Measurements from ENCODE around the gene WDR31. TPM values are rescaled to one million over a fixed set of nuclear protein-coding genes. Genes with fewer than 3 reads are reported as not detected.
A peak's percentile ranks its signal among the peaks of the same experiment; 100 is the strongest.

The WDR31 gene
- polyA plus RNA-seq, 2 of the 4 experiments (the other 2 are of a cell fraction), result 1.9 to 2.9 TPM

DNA sequence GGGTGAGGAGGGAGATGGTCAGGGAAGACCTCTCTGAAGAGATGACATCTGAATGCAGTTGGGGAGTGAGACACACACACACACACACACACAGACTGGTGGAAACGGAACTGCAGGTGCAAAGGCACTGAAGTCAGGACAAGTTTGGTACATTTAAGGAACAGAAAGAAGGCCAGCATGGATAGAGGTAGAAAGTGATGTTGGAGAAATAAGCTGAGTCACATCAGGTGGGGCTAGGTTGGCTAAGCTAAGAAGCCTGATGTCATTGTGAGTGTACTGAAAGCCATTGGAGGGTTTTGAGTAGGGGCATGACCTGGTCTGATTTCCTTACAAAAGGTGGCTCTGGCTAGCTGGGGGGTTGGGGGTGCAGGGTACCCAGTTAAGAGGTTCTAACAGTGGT is 12.3 kb upstream of the WDR31 start:
- CTCF ChIA-PET, result interaction anchor here (0.9 to 2.0 kb wide), 3 partner anchors 13 to 49 kb away, joined by 3 to 8 read pairs (median 3); partner anchors contain the start of gene WDR31
- no peak for ATAC-seq
- DNase-seq (ENCODE audit: low read depth in 1 of 2, low spot score in 1 of 2), result no peak

DNA sequence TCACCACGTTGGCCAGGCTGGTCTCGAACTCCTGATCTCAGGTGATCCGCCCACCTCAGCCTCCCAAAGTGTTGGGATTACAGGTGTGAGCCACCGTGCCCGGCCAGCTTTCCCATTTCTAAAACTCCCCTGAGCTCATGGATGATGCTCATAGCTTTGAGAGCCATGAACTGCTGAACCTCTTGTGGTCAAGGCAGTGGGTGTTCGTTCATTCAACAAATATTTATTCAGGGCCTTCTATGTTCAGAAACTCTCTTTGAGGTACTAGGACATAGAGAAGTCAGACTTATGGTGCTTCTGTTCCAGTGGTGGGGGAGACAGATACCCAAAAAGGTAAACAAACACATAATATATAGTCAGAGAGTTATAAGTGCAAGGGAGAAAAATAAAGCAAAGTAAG is 11.9 kb upstream of the WDR31 start:
- ATAC-seq, result no peak
- no peak for FAIRE-seq
- Histone ChIP-seq H3K4me2 (no peak overlapping the region), H3K4me1 (peaks cover 6% of the 10 kb centered on the region; the same call in 1 of the 3 replicates), H3K27ac (no peak overlapping the region), H3K4me3 (no peak overlapping the region), H3K9me3 (no peaks in the 10 kb centered on the region)
- TF ChIP-seq RAD21 (conservative IDR thresholded peaks at IDR 0.05 in 1 of 2, IDR thresholded peaks at IDR 0.05 in 1 of 2) (no peak), HEYL (CRISPR knock-in tag; IDR thresholded peaks at IDR 0.05) (no peak), NR3C1 (IDR thresholded peaks at IDR 0.05) (no peak), ZFP36 (IDR thresholded peaks at IDR 0.05; ENCODE audit: borderline replicate concordance, partially characterized antibody) (no peak), ESRRA (IDR thresholded peaks at IDR 0.05; ENCODE audit: borderline replicate concordance, low read length) (no peak)
- TF ChIP-seq, protein P1, sequence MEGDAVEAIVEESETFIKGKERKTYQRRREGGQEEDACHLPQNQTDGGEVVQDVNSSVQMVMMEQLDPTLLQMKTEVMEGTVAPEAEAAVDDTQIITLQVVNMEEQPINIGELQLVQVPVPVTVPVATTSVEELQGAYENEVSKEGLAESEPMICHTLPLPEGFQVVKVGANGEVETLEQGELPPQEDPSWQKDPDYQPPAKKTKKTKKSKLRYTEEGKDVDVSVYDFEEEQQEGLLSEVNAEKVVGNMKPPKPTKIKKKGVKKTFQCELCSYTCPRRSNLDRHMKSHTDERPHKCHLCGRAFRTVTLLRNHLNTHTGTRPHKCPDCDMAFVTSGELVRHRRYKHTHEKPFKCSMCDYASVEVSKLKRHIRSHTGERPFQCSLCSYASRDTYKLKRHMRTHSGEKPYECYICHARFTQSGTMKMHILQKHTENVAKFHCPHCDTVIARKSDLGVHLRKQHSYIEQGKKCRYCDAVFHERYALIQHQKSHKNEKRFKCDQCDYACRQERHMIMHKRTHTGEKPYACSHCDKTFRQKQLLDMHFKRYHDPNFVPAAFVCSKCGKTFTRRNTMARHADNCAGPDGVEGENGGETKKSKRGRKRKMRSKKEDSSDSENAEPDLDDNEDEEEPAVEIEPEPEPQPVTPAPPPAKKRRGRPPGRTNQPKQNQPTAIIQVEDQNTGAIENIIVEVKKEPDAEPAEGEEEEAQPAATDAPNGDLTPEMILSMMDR (IDR thresholded peaks at IDR 0.05), result no peak
- TF ChIP-seq, protein P2, sequence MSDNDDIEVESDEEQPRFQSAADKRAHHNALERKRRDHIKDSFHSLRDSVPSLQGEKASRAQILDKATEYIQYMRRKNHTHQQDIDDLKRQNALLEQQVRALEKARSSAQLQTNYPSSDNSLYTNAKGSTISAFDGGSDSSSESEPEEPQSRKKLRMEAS (IDR thresholded peaks at IDR 0.05), result no peak
- TF ChIP-seq, protein P3, sequence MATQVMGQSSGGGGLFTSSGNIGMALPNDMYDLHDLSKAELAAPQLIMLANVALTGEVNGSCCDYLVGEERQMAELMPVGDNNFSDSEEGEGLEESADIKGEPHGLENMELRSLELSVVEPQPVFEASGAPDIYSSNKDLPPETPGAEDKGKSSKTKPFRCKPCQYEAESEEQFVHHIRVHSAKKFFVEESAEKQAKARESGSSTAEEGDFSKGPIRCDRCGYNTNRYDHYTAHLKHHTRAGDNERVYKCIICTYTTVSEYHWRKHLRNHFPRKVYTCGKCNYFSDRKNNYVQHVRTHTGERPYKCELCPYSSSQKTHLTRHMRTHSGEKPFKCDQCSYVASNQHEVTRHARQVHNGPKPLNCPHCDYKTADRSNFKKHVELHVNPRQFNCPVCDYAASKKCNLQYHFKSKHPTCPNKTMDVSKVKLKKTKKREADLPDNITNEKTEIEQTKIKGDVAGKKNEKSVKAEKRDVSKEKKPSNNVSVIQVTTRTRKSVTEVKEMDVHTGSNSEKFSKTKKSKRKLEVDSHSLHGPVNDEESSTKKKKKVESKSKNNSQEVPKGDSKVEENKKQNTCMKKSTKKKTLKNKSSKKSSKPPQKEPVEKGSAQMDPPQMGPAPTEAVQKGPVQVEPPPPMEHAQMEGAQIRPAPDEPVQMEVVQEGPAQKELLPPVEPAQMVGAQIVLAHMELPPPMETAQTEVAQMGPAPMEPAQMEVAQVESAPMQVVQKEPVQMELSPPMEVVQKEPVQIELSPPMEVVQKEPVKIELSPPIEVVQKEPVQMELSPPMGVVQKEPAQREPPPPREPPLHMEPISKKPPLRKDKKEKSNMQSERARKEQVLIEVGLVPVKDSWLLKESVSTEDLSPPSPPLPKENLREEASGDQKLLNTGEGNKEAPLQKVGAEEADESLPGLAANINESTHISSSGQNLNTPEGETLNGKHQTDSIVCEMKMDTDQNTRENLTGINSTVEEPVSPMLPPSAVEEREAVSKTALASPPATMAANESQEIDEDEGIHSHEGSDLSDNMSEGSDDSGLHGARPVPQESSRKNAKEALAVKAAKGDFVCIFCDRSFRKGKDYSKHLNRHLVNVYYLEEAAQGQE (IDR thresholded peaks at IDR 0.05), result no peak
- DNase-seq (ENCODE audit: low read depth in 1 of 2, low spot score in 1 of 2), result no peak
- CTCF ChIA-PET, result interaction anchor here (0.5 to 2.0 kb wide), 2 partner anchors 12 to 161 kb away, joined by 3 to 8 read pairs; partner anchors contain the start of gene WDR31
- POLR2A ChIA-PET, result interaction anchor here (0.6 to 5.4 kb wide), 2 partner anchors 12 to 146 kb away, joined by 4 to 29 read pairs; partner anchors contain the start of gene WDR31
- WGBS (ENCODE audit: missing lambda C conversion rate), result 56% methylated on average over 6 of the region's 6 CpGs

More for the DNA sequence above, 12.3 kb upstream of the WDR31 start:
- Histone ChIP-seq H3K4me3 (no peak overlapping the region), H3K27ac (no peak overlapping the region), H3K4me1 (peaks cover 6% of the 10 kb centered on the region; the same call in 1 of the 3 replicates), H3K9me3 (no peaks in the 10 kb centered on the region), H3K4me2 (no peak overlapping the region)
- WGBS (ENCODE audit: missing lambda C conversion rate), result 46% methylated on average over 1 of the region's 1 CpG
- no peak for FAIRE-seq
- POLR2A ChIA-PET, result interaction anchor here (5.4 kb wide), 1 partner anchor 12 kb away, joined by 29 read pairs; the partner anchor contains the start of gene WDR31
- TF ChIP-seq EHF (CRISPR knock-in tag; IDR thresholded peaks at IDR 0.05) (no peak), MAFK (IDR thresholded peaks at IDR 0.05; ENCODE audit: partially characterized antibody) (peak; percentile 56), RNF2 (IDR thresholded peaks at IDR 0.05; ENCODE audit: borderline replicate concordance, low read depth) (no peak), SMC3 (IDR thresholded peaks at IDR 0.05) (no peak), SREBF2 (IDR thresholded peaks at IDR 0.05) (no peak), JUN (IDR thresholded peaks at IDR 0.05) (no peak)
- TF ChIP-seq, protein P1 (IDR thresholded peaks at IDR 0.05), result no peak

Data from A549 (cell line).